GM20000 (cell line): Measurements from ENCODE around the gene PRSS2.
"Not testable (repeated sequence)": the region's sequence is repeated elsewhere in the genome, so short reads cannot be mapped to it uniquely, and the experiment has no call there.

Experiments
- DNase-seq: peaks from one replicate; pipeline ENCODE4 v3.0.0; 2012; ENCODE audit warnings: low spot score
- TF ChIP-seq, protein P1 (sequence below): IDR thresholded peaks from 2 replicates; pipeline ENCODE4 v1.5.1; 2012; ENCODE audit warnings: mild to moderate bottlenecking, control low read depth; ENCODE audit errors: extremely low read depth, missing control alignments

PRSS2 gene

DNA sequence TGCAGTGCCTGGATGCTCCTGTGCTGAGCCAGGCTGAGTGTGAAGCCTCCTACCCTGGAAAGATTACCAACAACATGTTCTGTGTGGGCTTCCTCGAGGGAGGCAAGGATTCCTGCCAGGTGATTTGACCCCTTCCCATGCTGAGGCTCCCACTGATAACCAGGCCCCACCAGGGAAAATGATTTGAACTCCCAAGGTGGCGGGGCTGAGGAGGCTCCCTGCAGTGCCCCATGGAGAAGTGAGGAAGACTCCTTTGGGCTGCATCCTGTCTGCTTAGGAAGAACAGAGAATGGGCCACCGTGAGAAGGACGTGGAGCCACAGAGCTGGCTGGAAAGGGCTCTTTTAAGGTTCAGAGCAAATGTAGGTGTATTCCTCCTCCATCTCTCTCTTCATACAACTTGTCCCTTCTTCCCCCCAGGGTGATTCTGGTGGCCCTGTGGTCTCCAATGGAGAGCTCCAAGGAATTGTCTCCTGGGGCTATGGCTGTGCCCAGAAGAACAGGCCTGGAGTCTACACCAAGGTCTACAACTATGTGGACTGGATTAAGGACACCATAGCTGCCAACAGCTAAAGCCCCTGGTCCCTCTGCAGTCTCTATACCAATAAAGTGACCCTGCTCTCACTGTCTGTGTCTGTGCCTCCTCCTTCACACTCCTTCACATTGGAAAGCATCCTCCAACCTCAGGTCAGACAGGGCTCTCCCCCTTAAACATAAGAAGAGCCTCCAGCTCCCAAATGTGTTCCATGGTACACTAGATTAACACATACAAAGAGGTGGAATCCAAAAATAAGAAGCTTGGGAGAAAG is 3.4 kb downstream of the PRSS2 start:
- TF ChIP-seq, protein P1, sequence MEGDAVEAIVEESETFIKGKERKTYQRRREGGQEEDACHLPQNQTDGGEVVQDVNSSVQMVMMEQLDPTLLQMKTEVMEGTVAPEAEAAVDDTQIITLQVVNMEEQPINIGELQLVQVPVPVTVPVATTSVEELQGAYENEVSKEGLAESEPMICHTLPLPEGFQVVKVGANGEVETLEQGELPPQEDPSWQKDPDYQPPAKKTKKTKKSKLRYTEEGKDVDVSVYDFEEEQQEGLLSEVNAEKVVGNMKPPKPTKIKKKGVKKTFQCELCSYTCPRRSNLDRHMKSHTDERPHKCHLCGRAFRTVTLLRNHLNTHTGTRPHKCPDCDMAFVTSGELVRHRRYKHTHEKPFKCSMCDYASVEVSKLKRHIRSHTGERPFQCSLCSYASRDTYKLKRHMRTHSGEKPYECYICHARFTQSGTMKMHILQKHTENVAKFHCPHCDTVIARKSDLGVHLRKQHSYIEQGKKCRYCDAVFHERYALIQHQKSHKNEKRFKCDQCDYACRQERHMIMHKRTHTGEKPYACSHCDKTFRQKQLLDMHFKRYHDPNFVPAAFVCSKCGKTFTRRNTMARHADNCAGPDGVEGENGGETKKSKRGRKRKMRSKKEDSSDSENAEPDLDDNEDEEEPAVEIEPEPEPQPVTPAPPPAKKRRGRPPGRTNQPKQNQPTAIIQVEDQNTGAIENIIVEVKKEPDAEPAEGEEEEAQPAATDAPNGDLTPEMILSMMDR: no peak
- DNase-seq: no peak

- no peak for DNase-seq
These were observed 4.1 kb downstream of the PRSS2 start for GRCh38 chr7:142774826-142775225.

GRCh38 chr7:142775351-142776115 is 4.8 kb downstream of the PRSS2 start:
- not testable (repeated sequence) for DNase-seq

More at GRCh38 chr7:142774826-142775225, 4.1 kb downstream of the PRSS2 start:
- TF ChIP-seq, protein P1: no peak

- DNase-seq: no peak
- TF ChIP-seq, protein P1: no peak
These were observed 5.6 kb downstream of the PRSS2 start for GRCh38 chr7:142776206-142776844.

GRCh38 chr7:142776845-142777225 is 6.1 kb downstream of the PRSS2 start:
- DNase-seq: not testable (repeated sequence)

- TF ChIP-seq, protein P1: no peak
- no peak for DNase-seq
These were observed 6.5 kb downstream of the PRSS2 start for GRCh38 chr7:142777318-142777717.

GRCh38 chr7:142782922-142783900 is 12.4 kb downstream of the PRSS2 start:
- DNase-seq: peak; percentile 80
- TF ChIP-seq, protein P1: peak; percentile 86
